A549 (cell line): ENCODE data around the gene ACER2.

Experiments used
- CTCF ChIP-seq: fragments of >200 bp; sonication (Bioruptor Twin); formaldehyde crosslinking; IDR thresholded peaks from 3 replicates; pipeline ENCODE4 v1.5.1; 2016
- NR3C1 ChIP-seq: fragments of >200 bp; sonication (Bioruptor Twin); formaldehyde crosslinking; IDR thresholded peaks from 3 replicates; pipeline ENCODE4 v1.6.1; 2017
- RFX5 ChIP-seq: fragments of 450-650 bp; IDR thresholded peaks from 2 replicates; pipeline ENCODE4 v1.7.1; 2014; ENCODE audit warnings: antibody characterized with exemption, mild to moderate bottlenecking, moderate library complexity
- USF2 ChIP-seq: fragments of 450-650 bp; IDR thresholded peaks from 2 replicates; pipeline ENCODE4 v1.6.1; 2014; ENCODE audit warnings: antibody characterized with exemption

- TF ChIP-seq NR3C1 = no peak
- no peak for TF ChIP-seq CTCF
- TF ChIP-seq USF2 = no peak
- no peak for TF ChIP-seq RFX5
Measured at GRCh38 chr9:19379697-19380046, 29.1 kb upstream of the ACER2 start.
